ENCODE data around the gene RBBP8. TPM values are rescaled to one million over a fixed set of nuclear protein-coding genes. Genes with fewer than 3 reads are reported as not detected.
"Not testable (repeated sequence)": the region's sequence is repeated elsewhere in the genome, so short reads cannot be mapped to it uniquely, and the experiment has no call there.

Gene RBBP8
- 10 to 100 TPM; 34.5 to 49.3 TPM for polyA plus RNA-seq

DNA sequence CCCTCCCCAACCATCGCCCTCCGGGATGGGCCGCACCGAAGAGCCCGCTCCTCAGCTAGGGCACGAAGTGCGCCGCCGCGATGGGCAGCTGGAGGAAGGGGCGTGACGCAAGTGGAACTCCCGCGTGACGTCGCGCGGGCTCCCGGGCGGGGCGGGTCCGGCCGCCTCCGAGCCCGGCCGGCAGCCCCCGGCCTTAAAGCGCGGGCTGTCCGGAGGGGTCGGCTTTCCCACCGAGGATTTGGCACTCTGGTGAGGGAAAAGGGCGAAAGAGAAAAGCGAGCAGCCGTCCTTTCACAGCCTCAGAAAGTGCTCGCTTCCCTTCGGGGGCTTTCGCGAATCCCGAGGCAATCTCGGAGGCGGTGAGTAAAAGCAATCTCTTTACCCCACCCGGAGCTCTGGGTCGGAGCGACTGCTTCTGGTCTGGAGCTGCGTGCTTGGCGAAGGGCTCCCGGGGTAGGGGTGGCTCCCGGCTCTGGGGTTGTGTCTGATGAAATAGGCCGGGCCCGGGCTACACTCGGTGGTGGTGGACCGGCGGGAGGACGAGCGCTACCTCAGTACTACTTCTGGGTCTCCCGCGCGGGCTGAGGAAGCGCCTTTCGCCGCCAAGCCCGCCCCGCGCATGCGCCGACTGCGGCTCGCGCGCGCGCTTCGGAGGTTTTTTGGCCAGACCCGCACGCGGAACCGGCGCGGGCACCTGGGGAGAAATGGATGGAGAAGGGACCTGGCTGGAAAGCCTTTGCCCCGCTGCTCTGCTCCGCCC lies at the start of gene RBBP8:
TSS of gene RBBP8 (plus strand) at position 123 of the 760 bp plus-strand sequence. CDS start 3,524 bp downstream, outside the sequence.
- no peaks in the 10 kb centered on the region for H3K27me3 ChIP-seq (ENCODE audit: control insufficient read depth in 1 of 2, insufficient read depth in 2 of 2, low read length in 2 of 2)
- no peaks in the 10 kb centered on the region for H3K36me3 ChIP-seq (ENCODE audit: control insufficient read depth in 2 of 2, insufficient read depth in 2 of 2, low read length in 1 of 2)
- H3K4me1 ChIP-seq (ENCODE audit: control insufficient read depth in 2 of 2, insufficient read depth in 2 of 2, low read length in 1 of 2), result no peaks in the 10 kb centered on the region
- WGBS, 2 donors, result 0% methylated on average over 81 to 82 of the region's 82 CpGs
- peak within 1 kb of the TSS; percentile 95 to 98 for H3K27ac ChIP-seq (ENCODE audit: low read depth in 2 of 2, low read length in 1 of 2)
- no peaks in the 10 kb centered on the region for H3K9me3 ChIP-seq (ENCODE audit: control insufficient read depth in 2 of 2, insufficient read depth in 1 of 2, low read depth in 1 of 2, low read length in 1 of 2)
- H3K4me3 ChIP-seq (ENCODE audit: low read depth in 1 of 2, low read length in 2 of 2), result peak within 1 kb of the TSS; percentile 68 to 82

DNA sequence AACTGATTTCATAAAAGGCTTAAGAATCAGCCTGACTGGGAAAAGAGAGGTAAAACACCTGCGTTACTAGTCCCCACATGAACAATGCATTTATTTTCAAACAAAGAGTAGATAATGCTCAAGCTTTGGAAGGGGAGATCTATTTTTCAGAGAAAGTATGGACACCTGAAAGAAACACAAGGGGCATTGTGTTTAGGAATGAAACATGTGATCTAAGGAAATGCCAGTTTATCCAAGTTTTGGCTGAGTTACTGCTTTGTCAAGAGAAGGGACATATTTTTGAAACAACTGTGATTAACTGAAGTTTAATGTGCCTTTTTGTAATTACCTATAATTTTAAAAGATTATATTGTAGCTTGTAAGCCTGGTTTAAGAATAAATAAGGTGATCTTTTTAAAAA lies 49.3 kb upstream of the RBBP8 start:
- Histone ChIP-seq H3K27me3 (ENCODE audit: control insufficient read depth in 1 of 2, insufficient read depth in 2 of 2, low read length in 2 of 2) (no peaks in the 10 kb centered on the region), H3K4me1 (ENCODE audit: control insufficient read depth in 2 of 2, insufficient read depth in 2 of 2, low read length in 1 of 2) (no peaks in the 10 kb centered on the region), H3K4me3 (ENCODE audit: low read depth in 1 of 2, low read length in 2 of 2) (no peak overlapping the region), H3K36me3 (ENCODE audit: control insufficient read depth in 2 of 2, insufficient read depth in 2 of 2, low read length in 1 of 2) (no peaks in the 10 kb centered on the region), H3K9me3 (ENCODE audit: control insufficient read depth in 2 of 2, insufficient read depth in 1 of 2, low read depth in 1 of 2, low read length in 1 of 2) (peaks cover 0 to 5% of the 10 kb centered on the region in 2 donors), H3K27ac (ENCODE audit: low read depth in 2 of 2, low read length in 1 of 2) (no peak overlapping the region)
- 52 to 58% methylated on average over 1 of the region's 1 CpG for WGBS, 2 donors

DNA sequence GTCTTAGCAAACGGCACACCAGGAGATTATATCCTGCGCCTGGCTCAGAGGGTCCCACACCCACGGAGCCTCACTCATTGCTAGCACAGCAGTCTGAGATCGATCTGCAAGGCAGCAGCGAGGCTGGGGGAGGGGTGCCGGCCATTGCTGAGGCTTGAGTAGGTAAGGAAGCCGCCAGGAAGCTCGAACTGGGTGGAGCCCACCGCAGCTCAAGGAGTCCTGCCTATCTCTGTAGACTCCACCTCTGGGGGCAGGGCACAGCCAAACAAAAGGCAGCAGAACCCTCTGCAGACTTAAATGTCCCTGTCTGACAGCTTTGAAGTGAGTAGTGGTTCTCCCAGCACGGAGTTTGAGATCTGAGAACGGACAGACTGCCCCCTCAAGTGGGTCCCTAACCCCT lies 47.4 kb upstream of the RBBP8 start:
- H3K36me3 ChIP-seq (ENCODE audit: control insufficient read depth in 2 of 2, insufficient read depth in 2 of 2, low read length in 1 of 2); H3K9me3 ChIP-seq (ENCODE audit: control insufficient read depth in 2 of 2, insufficient read depth in 1 of 2, low read depth in 1 of 2, low read length in 1 of 2); H3K4me3 ChIP-seq (ENCODE audit: low read depth in 1 of 2, low read length in 2 of 2); H3K27ac ChIP-seq (ENCODE audit: low read depth in 2 of 2, low read length in 1 of 2); H3K27me3 ChIP-seq (ENCODE audit: control insufficient read depth in 1 of 2, insufficient read depth in 2 of 2, low read length in 2 of 2); H3K4me1 ChIP-seq (ENCODE audit: control insufficient read depth in 2 of 2, insufficient read depth in 2 of 2, low read length in 1 of 2): not testable (repeated sequence)
- 91 to 92% methylated on average over 11 of the region's 11 CpGs for WGBS, 2 donors

DNA sequence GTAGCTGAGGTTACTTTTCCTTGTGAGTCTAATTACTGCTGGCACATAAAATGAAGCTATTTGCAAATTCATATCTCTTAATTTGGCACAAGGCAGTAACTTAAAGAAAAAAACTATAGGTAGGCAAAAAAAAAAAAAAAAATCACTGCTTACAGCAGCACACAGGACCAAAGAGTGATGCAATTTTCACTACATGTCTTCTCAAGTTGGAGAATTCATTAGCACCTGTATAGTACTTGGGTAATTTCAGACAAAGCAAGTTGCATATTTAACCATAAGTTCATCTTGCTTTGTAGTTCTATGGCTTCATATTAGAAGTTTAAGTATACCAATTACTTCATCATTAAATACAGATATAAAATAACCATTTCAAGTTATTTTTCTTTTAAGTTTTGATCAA lies 33.7 kb upstream of the RBBP8 start:
- Histone ChIP-seq H3K27me3 (ENCODE audit: control insufficient read depth in 1 of 2, insufficient read depth in 2 of 2, low read length in 2 of 2) (no peaks in the 10 kb centered on the region), H3K4me3 (ENCODE audit: low read depth in 1 of 2, low read length in 2 of 2) (no peak overlapping the region), H3K36me3 (ENCODE audit: control insufficient read depth in 2 of 2, insufficient read depth in 2 of 2, low read length in 1 of 2) (no peaks in the 10 kb centered on the region), H3K9me3 (ENCODE audit: control insufficient read depth in 2 of 2, insufficient read depth in 1 of 2, low read depth in 1 of 2, low read length in 1 of 2) (no peaks in the 10 kb centered on the region), H3K27ac (ENCODE audit: low read depth in 2 of 2, low read length in 1 of 2) (no peak overlapping the region), H3K4me1 (ENCODE audit: control insufficient read depth in 2 of 2, insufficient read depth in 2 of 2, low read length in 1 of 2) (no peaks in the 10 kb centered on the region)

DNA sequence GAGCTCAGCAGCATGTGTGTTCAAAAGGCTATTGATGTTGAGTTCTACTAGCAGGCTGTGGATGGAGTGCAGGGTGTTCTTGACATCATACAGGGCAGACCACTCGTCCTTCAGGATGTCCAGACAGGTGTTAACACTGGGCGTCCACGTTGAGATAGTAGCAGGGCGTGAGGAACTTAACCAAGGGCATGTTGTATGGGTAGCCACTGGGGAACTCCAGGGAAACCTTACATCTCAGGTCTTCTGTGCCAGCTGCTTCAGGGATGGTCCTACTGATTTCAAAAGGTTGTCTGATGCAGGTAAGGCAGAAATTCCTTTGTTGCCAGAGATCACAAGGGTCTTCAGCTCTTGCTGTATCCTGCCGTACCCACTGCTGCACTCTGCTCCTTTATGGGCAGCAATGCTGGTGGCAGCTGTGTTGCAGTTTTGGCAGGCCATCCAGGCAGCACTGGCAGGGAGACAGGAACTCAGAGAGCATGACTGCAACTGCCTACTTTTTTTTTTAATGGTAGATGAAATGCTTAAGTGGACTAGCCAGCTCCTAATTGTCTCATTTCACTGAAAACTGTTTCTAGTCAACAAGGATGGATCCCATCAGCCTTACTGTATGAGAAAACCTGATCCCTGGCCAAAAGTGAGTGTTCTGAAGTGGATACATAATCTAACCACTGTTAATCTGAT lies 32.4 kb upstream of the RBBP8 start:
- WGBS, 2 donors, result 48 to 57% methylated on average over 5 of the region's 5 CpGs
- Histone ChIP-seq H3K4me1 (ENCODE audit: control insufficient read depth in 2 of 2, insufficient read depth in 2 of 2, low read length in 1 of 2) (no peaks in the 10 kb centered on the region), H3K9me3 (ENCODE audit: control insufficient read depth in 2 of 2, insufficient read depth in 1 of 2, low read depth in 1 of 2, low read length in 1 of 2) (no peaks in the 10 kb centered on the region), H3K4me3 (ENCODE audit: low read depth in 1 of 2, low read length in 2 of 2) (no peak overlapping the region), H3K27me3 (ENCODE audit: control insufficient read depth in 1 of 2, insufficient read depth in 2 of 2, low read length in 2 of 2) (no peaks in the 10 kb centered on the region), H3K36me3 (ENCODE audit: control insufficient read depth in 2 of 2, insufficient read depth in 2 of 2, low read length in 1 of 2) (no peaks in the 10 kb centered on the region), H3K27ac (ENCODE audit: low read depth in 2 of 2, low read length in 1 of 2) (no peak overlapping the region)

DNA sequence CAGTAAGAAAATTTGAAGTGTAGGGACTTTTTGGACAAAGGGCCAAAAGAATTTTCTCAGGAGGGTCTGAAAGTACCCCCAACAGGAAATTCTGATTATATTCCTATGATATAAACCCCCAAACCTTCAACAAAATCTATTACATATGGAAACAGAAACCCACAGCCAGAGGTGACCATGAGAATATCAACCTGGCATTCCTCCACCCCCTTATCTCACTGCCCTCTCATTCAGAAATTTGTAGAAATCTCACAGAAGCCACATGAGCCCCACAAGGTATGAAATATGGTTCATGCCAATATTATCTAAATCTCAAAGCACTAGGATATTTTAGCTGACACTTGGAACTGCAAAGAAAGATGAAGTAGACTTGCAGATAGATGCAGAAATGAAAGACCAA lies 31.0 kb upstream of the RBBP8 start:
- Histone ChIP-seq H3K27me3 (ENCODE audit: control insufficient read depth in 1 of 2, insufficient read depth in 2 of 2, low read length in 2 of 2) (no peaks in the 10 kb centered on the region), H3K9me3 (ENCODE audit: control insufficient read depth in 2 of 2, insufficient read depth in 1 of 2, low read depth in 1 of 2, low read length in 1 of 2) (no peaks in the 10 kb centered on the region), H3K4me3 (ENCODE audit: low read depth in 1 of 2, low read length in 2 of 2) (no peak overlapping the region), H3K36me3 (ENCODE audit: control insufficient read depth in 2 of 2, insufficient read depth in 2 of 2, low read length in 1 of 2) (no peaks in the 10 kb centered on the region), H3K27ac (ENCODE audit: low read depth in 2 of 2, low read length in 1 of 2) (no peak overlapping the region), H3K4me1 (ENCODE audit: control insufficient read depth in 2 of 2, insufficient read depth in 2 of 2, low read length in 1 of 2) (no peaks in the 10 kb centered on the region)

DNA sequence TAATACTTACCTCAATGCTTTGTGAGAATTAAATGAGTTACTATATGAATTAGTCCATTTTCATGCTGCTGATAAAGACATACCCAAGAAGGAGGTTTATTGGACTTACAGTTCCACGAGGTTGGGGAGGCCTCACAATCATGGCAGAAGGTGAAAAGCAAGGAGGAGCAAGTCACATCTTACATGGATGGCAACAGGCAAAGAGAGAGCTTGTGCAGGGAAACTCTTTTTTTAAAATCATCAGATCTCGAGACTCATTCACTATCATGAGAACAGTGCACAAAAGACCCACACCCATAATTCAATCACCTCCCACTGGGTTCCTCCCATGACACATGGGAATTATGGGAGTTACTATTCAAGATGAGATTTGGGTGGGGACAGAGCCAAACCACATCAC lies 29.9 kb upstream of the RBBP8 start:
- H3K27ac ChIP-seq (ENCODE audit: low read depth in 2 of 2, low read length in 1 of 2); H3K9me3 ChIP-seq (ENCODE audit: control insufficient read depth in 2 of 2, insufficient read depth in 1 of 2, low read depth in 1 of 2, low read length in 1 of 2); H3K4me3 ChIP-seq (ENCODE audit: low read depth in 1 of 2, low read length in 2 of 2); H3K27me3 ChIP-seq (ENCODE audit: control insufficient read depth in 1 of 2, insufficient read depth in 2 of 2, low read length in 2 of 2); H3K36me3 ChIP-seq (ENCODE audit: control insufficient read depth in 2 of 2, insufficient read depth in 2 of 2, low read length in 1 of 2); H3K4me1 ChIP-seq (ENCODE audit: control insufficient read depth in 2 of 2, insufficient read depth in 2 of 2, low read length in 1 of 2): not testable (repeated sequence)
- 86 to 88% methylated on average over 2 of the region's 2 CpGs for WGBS, 2 donors

DNA sequence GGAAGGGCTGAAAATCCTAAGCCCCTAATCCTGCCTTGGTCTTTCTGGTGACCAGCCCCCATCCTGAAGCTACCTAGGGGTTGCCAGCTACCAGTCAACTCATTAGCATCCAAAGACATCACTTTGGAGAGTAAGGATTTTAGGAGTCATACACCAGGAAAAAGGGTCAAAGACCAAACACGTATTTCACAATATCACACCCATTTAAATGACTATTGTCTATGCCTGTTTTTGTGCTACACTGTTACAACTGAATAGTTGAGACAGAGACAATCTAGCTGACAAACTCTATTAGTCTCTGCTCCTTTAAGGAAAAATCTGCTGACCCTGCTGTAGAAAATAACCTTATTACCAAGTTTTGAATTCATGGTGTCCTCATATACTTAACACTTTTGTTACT lies 21.0 kb upstream of the RBBP8 start:
- WGBS, 2 donors, result 73 to 76% methylated on average over 1 of the region's 1 CpG
- H3K4me1 ChIP-seq (ENCODE audit: control insufficient read depth in 2 of 2, insufficient read depth in 2 of 2, low read length in 1 of 2), result no peaks in the 10 kb centered on the region
- no peaks in the 10 kb centered on the region for H3K9me3 ChIP-seq (ENCODE audit: control insufficient read depth in 2 of 2, insufficient read depth in 1 of 2, low read depth in 1 of 2, low read length in 1 of 2)
- H3K4me3 ChIP-seq (ENCODE audit: low read depth in 1 of 2, low read length in 2 of 2), result no peak overlapping the region
- no peaks in the 10 kb centered on the region for H3K36me3 ChIP-seq (ENCODE audit: control insufficient read depth in 2 of 2, insufficient read depth in 2 of 2, low read length in 1 of 2)
- no peaks in the 10 kb centered on the region for H3K27me3 ChIP-seq (ENCODE audit: control insufficient read depth in 1 of 2, insufficient read depth in 2 of 2, low read length in 2 of 2)
- no peak overlapping the region for H3K27ac ChIP-seq (ENCODE audit: low read depth in 2 of 2, low read length in 1 of 2)

DNA sequence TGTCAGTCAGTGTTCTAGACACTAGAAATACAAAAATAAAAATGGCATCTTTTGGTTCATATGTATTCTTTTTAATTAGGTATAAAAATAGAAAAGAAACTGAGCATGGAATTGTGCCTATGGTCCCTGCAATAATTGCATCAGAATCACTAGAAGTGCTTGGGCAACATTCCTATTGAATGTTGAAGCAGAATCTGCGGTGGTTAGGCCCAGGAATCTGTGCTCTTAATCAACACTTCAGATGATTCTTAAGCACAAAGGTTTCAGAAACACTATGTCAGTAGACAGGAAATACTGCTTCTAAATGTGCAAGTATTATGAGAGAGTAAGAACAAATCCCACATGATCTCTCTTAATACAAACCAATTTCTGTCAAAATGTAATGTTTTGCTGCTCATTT lies 20.3 kb upstream of the RBBP8 start:
- no peak overlapping the region for H3K27ac ChIP-seq (ENCODE audit: low read depth in 2 of 2, low read length in 1 of 2)
- H3K36me3 ChIP-seq (ENCODE audit: control insufficient read depth in 2 of 2, insufficient read depth in 2 of 2, low read length in 1 of 2), result no peaks in the 10 kb centered on the region
- H3K4me1 ChIP-seq (ENCODE audit: control insufficient read depth in 2 of 2, insufficient read depth in 2 of 2, low read length in 1 of 2), result no peaks in the 10 kb centered on the region
- WGBS, 2 donors, result 55 to 61% methylated on average over 1 of the region's 1 CpG
- H3K27me3 ChIP-seq (ENCODE audit: control insufficient read depth in 1 of 2, insufficient read depth in 2 of 2, low read length in 2 of 2), result no peaks in the 10 kb centered on the region
- no peak overlapping the region for H3K4me3 ChIP-seq (ENCODE audit: low read depth in 1 of 2, low read length in 2 of 2)
- H3K9me3 ChIP-seq (ENCODE audit: control insufficient read depth in 2 of 2, insufficient read depth in 1 of 2, low read depth in 1 of 2, low read length in 1 of 2), result no peaks in the 10 kb centered on the region

DNA sequence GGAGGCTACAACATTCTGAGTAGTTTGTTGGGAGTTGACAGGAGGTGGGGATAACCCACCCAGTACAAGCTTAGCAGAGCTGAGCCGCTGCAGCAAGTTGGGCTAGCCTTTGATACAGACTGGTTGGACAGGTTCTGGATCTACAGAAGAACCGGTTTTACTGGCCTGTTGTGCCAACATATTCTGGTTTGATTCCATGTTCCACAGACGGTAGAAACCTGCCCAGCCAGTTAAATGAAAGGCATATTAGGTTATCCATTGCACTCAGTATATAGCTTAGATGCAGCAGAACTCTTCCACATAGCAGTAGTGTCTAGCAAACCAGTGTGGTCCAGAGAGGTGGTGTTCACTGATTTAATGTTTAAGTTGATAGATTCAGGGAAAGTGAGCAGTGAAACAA lies 19.3 kb upstream of the RBBP8 start:
- H3K4me3 ChIP-seq (ENCODE audit: low read depth in 1 of 2, low read length in 2 of 2), result no peak overlapping the region
- H3K9me3 ChIP-seq (ENCODE audit: control insufficient read depth in 2 of 2, insufficient read depth in 1 of 2, low read depth in 1 of 2, low read length in 1 of 2), result no peaks in the 10 kb centered on the region
- H3K4me1 ChIP-seq (ENCODE audit: control insufficient read depth in 2 of 2, insufficient read depth in 2 of 2, low read length in 1 of 2), result no peaks in the 10 kb centered on the region
- 43 to 44% methylated on average over 3 of the region's 3 CpGs for WGBS, 2 donors
- no peak overlapping the region for H3K27ac ChIP-seq (ENCODE audit: low read depth in 2 of 2, low read length in 1 of 2)
- no peaks in the 10 kb centered on the region for H3K27me3 ChIP-seq (ENCODE audit: control insufficient read depth in 1 of 2, insufficient read depth in 2 of 2, low read length in 2 of 2)
- H3K36me3 ChIP-seq (ENCODE audit: control insufficient read depth in 2 of 2, insufficient read depth in 2 of 2, low read length in 1 of 2), result no peaks in the 10 kb centered on the region

Data from esophagus (tissue), 2 donors.